ENCODE data around the gene SS18L1.

The SS18L1 gene

GRCh38 chr20:62226707-62227590 lies 83.4 kb downstream of the SS18L1 start:
- no peak for DNase-seq (ENCODE audit: low spot score)

GRCh38 chr20:62227591-62227976 lies 84.0 kb downstream of the SS18L1 start:
- DNase-seq (ENCODE audit: low spot score) = no peak

- no peak for DNase-seq (ENCODE audit: low spot score)
These were observed 84.7 kb downstream of the SS18L1 start for GRCh38 chr20:62227977-62228958.

- no peak for DNase-seq (ENCODE audit: low spot score)
These were observed 85.5 kb downstream of the SS18L1 start for GRCh38 chr20:62228982-62229545.

- no peak for DNase-seq (ENCODE audit: low spot score)
These were observed 86.1 kb downstream of the SS18L1 start for GRCh38 chr20:62229667-62230066.

GRCh38 chr20:62230276-62230675 lies 86.7 kb downstream of the SS18L1 start:
- DNase-seq (ENCODE audit: low spot score) = no peak

- DNase-seq (ENCODE audit: low spot score) = no peak
These were observed 87.1 kb downstream of the SS18L1 start for GRCh38 chr20:62230696-62231095.

GRCh38 chr20:62231292-62231691 lies 87.7 kb downstream of the SS18L1 start:
- DNase-seq (ENCODE audit: low spot score) = no peak
